GM19452 (cell line): Measurements from ENCODE around the gene KLHL10.

Experiments
- ATAC-seq: cut with Tn5 transposase; IDR thresholded peaks from one replicate; pipeline ENCODE4 v1.9.1; 2021; ENCODE audit not compliant: unreplicated experiment

KLHL10 gene

GRCh38 chr17:41893384-41893783 is 55.8 kb downstream of the KLHL10 start:
- no peak for ATAC-seq

- no peak for ATAC-seq
Observed at GRCh38 chr17:41894791-41895331, 57.2 kb downstream of the KLHL10 start.

DNA sequence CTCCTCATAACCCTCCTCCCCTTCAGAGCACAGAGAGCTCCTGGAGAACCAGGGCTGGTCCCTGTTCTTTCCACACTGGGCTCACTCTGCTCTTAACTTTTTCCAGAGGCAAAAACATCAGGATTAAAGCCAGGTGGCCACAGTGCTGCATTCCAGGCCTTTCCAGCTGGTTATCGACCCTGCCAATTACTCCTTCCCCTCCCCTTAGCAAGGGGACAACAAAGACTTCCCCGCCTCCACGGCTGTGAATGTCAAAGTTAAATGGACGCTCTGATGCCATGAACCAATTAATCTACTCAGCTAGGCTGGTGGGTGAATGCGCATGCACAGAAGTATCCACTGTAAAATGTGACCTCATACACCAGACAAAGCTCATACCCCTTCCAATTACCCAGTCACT is 58.0 kb downstream of the KLHL10 start:
- ATAC-seq = no peak

DNA sequence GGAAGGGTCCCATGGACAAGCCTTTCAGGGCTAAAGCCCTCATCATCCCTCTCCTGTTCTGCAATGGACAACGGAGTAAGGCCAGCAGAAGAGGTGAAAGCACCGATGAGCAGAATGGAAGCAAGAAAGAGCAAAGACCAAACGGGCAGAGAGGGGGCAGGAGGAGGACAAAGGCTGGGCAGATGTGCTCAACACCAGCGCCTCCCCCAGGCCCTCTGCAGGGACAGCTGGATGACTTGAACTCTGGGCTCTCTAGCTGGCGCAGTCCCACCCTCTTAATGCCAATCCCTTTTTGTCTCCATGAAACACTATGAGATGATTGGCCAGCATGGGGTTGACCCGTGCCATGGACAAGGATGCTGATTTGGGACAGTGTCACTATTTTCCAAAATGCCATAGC is 59.1 kb downstream of the KLHL10 start:
- no peak for ATAC-seq
